ENCODE results near the gene AGPAT4.
A peak's percentile ranks its signal among the peaks of the same experiment; 100 is the strongest.

AGPAT4 gene

DNA sequence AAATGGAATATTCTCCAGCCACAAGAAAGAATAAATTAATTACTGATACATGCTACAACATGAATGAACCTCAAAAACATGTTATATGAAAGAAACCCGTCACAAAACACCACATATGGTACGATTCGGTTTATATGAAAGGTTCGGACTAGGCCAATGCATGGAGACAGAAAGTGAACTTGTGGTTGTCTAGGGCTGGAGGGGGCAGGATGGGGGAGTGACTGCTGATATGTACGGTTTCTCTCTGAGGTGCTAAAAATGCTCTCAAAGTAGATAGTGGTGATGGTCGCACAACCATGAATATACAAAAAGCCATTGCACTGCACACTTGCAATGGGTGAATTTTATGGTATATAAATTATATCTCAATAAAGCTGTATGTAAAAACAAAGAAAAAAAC is 18.3 kb downstream of the AGPAT4 start:
- DNase-seq (ENCODE audit: low spot score) = no peak

DNA sequence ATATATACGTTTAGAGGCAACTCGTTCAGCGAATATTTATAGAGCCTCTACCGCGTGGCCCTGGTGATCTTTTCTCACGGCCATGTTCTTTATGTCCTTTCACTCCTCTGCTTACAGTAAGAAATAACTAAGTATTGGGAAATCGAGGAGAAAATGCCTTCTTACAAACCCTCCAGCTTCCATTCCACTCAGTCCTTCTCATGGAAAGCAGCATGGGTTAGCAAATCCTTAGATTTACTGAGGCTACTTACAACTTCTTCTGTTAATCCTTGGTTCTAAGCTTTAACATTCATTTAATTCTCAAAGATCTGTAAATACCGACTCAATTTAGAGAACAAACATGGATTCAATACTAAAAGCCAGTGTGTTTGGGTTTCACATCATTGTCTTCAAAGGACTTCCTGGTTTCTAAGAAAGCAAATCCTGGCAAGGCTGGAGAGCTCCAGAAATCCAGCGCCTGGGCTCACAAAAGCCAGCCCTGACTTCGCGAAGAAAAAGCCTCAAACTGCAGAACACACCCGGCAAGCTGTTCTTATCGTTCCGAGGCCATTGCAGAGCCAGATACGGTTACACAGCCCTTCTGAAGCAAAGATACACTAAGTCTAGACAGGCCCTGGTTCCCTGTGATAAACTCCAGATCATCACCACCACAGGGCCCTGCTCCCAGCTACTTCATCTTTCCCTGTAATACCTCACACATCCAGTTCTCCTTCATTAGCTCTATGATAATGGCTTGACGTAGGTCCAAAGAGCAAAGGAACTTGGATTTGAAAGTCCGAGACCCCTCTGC is 19.2 kb downstream of the AGPAT4 start:
- no peak for DNase-seq (ENCODE audit: low spot score)

DNA sequence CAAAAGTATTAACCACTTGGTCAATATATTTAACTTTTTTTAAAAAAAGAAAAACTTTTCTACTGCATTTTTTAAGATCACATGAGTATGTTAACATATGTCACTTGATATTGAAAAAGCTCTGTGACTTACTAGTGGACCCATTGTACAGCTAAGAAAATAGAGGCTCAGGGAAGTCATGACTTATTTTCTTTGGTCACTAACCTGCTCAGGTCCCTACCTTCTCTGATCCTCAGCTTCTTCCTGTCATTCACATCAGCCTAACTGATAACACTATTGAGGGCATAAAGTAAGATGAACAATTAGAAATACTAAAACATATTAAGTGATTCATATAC is 19.8 kb downstream of the AGPAT4 start:
- no peak for DNase-seq (ENCODE audit: low spot score)

DNA sequence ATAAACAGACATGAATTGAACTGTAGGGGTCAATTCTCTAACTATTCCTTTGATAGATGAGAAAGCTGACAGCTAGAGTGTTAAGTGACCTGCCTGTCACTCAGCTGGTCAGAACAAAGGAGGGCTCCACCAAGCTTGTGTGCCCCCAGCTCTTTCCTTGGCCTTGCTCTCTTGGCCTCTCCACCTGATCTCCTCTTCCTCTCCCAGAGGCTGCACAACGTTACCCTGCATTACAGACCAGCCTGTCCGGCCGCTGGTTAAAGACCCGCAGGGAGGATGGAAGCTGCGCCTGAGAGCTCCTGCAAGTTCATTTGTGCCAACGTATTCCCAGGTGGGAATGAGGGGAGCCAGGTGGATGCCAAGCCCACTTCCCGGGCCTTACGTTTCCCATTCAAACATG is 22.5 kb downstream of the AGPAT4 start:
- no peak for DNase-seq (ENCODE audit: low spot score)

DNA sequence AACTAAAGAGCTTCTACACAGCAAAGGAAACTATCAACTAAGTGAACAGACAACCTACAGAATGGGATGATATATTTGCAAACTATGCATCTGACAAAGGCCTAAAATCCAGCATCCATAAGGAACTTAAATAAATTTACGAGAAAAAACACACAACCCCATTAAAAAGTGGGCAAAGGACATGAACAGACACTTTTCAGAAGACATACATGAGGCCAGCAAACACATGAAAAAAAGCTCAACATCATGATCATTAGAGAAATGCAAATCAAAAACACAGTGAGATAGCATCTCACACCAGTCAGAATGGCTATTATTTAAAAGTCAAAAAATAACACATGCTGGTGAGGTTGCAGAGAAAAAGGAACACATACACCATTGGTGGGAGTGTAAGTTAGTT is 24.5 kb downstream of the AGPAT4 start:
- DNase-seq (ENCODE audit: low spot score) = no peak

DNA sequence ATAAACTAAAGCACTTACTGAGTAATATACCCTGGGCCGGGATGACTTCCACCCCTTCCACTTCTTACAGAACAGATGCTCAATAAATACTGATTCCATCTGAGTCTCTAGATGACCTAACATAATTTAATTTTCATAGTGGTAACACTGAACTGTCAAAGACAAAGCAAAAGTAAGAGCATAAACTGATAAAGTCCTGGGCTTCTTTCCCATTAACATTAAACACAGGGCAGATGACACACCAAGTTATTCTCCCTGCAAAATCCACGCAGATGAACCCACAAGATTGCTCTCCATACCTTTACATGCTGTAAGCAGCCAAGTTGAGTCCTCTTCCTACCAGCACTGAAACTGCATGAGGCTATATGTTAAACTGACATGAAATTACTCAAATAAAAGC is 27.1 kb downstream of the AGPAT4 start:
- no peak for DNase-seq (ENCODE audit: low spot score)

DNA sequence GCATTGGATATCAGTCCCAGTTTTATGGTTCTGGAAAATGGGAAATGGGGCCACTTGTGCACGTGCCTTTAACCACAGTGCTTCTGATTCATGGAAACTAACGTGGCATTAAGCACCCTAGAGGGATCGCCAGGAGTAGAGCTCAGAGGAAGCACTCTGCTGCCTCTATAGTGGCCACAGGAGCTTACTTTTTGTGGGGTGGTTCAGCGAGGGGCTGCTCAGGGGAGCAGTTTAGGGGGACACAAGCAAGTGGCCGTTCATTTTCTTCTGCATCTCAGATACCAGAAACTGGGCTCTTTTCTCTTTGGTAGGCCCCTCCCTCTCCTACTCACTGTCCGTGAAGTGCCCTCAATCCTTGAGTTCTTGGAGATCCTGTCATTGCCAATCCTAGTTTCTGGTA is 28.5 kb downstream of the AGPAT4 start:
- DNase-seq (ENCODE audit: low spot score) = no peak

DNA sequence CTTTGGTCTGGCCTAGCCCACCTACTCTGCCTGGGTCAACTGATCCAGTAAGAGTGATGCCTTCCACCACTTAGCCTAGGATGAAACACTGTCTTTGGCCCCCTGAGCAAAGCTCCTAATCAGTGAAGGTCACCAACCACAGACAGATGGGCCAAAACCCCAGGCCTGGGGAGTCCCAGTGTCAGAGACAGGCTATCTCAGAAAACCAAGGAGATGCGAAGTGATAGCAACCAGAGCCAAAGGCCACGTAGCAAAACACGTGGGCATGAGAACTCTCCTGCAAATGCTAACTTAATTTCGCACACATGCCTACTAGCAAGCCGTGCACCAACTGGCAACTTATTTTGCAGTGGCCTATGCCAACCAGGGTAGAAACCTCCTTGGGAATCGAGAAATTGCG is 29.1 kb downstream of the AGPAT4 start:
- no peak for DNase-seq (ENCODE audit: low spot score)

DNA sequence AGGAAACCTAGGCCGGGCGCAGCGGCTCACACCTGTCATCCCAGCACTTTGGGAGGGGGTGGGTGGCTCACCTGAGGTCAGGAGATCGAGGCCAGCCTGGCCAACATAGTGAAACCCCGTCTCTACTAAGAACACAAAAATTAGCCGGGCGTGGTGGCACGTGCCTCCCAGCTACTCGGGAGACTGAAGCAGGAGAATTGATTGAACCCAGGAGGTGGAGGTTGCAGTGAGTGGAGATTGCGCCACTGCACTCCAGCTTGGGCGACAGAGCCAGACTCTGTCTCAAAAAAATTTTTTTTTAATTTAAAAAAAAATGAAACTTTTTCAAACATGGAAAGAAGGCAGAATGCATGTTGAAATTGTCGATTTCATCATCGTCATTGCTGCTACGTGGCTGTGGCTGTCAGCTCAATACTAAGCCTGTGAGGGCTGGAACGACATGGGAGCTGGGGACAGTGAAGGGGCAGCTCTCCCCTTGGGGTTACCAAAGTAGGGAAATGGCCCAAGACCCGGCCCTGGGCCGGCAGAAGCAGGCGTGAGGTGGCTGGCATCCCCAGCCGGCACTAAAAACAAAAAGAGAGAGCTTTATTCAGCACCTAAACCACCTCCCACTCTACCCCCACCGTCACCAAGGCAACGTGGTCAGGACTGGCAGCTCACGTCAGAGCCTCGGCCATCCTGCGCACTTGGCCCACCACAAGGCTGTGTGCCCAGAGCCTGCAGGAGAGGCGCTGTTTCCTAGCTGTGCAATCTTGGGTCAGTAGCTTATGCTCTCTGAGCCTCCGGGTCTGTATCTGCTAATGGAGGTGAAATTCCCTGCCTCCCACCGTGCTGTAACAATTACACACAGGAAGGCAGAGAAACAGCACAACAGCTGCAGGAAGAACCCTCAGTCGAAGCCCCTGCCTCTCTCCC is 30.8 kb downstream of the AGPAT4 start:
- no peak for DNase-seq (ENCODE audit: low spot score)

DNA sequence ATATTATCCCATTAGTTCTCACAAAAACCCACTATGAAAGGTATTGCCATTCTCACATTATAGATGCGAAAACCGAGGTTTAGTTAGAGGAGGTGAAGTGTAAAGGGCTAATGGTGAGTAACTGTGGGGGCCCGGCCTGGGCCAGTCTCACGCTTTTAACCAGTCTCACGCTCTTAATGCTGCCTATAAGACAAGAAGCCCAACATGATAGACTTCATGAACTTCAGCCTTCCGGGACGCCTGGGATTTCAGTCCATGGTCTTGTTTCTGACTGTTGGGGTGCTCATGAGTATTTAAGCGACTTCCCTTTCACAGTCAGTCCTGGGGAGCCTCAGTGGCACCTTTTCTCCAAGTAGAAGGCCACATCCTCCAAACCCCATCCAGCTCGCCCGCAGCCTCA is 31.7 kb downstream of the AGPAT4 start:
- no peak for DNase-seq (ENCODE audit: low spot score)

DNA sequence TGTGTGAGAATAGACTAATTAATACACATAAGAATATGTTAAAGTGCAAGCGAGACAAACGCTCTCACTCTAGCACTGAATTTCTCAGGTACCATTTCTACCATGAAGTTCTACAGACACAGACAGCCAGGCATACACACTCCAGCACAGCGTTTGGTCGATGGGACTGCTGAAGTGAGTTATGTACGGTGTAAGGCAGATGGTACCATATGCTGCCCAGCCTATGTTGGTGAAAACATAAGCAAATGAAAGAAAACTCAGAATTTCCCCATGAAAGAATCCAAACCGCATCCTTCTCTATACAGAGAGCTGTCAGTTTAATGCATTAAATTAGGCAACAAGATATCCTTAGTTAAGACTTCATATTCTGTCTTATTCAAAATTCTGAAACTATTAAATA is 34.9 kb downstream of the AGPAT4 start:
- DNase-seq (ENCODE audit: low spot score) = no peak

DNA sequence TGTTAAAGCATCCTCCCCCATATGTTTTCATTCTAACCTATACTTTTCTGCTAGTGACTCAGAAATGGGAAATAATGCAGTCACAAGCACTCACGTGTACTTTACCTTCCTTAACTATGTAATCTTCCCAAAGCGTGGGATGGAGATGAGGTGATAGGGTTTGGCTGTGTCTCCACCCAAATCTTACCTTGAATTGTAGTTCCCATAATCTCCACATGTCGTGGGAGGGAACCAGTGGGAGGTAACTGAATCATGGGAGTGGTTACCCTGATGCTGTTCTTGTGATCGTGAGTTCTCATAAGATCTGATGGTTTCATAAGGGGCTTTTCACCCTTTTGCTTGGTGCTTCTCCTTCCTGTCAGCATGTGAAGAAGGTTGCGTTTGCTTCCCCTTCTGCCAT is 35.4 kb downstream of the AGPAT4 start:
- DNase-seq (ENCODE audit: low spot score) = no peak

DNA sequence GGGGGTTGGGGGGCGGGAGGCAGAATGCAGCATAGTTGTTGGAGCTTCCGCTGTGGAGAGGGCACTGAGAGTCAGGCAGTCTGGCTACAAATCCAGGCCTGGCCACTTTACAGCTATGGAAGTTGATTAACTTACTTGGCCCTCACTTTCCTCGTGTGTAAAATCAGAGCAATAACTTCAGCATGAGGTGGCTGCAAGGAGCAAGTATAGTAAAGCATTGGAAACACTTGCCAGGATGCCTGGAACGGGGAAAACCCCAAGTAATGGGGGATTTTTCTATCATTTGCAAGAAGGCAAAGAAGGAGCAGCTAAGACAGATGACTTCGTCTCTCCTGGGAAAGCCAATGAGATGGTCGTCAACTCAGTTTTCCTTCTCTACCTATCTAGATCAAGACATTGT is 35.8 kb downstream of the AGPAT4 start:
- DNase-seq (ENCODE audit: low spot score) = no peak

DNA sequence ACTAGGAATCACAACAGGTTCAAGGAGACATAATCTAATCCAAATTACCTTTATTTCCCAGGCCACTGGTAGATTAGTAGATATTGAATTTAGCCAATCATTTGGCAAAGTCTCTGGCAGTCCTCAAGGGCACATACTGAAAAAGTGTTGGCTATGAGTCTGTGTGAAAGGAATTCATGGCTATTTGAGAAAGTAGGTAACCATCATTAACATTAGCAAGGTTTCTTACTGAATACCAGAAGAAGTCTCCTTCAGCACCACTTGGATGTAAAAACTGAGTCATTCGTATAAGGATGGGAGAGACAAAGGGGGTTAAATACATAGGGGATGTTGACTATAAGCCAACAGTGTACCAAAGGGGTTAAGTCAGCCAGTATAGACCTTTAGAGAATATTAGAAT is 36.7 kb downstream of the AGPAT4 start:
- DNase-seq (ENCODE audit: low spot score) = no peak

DNA sequence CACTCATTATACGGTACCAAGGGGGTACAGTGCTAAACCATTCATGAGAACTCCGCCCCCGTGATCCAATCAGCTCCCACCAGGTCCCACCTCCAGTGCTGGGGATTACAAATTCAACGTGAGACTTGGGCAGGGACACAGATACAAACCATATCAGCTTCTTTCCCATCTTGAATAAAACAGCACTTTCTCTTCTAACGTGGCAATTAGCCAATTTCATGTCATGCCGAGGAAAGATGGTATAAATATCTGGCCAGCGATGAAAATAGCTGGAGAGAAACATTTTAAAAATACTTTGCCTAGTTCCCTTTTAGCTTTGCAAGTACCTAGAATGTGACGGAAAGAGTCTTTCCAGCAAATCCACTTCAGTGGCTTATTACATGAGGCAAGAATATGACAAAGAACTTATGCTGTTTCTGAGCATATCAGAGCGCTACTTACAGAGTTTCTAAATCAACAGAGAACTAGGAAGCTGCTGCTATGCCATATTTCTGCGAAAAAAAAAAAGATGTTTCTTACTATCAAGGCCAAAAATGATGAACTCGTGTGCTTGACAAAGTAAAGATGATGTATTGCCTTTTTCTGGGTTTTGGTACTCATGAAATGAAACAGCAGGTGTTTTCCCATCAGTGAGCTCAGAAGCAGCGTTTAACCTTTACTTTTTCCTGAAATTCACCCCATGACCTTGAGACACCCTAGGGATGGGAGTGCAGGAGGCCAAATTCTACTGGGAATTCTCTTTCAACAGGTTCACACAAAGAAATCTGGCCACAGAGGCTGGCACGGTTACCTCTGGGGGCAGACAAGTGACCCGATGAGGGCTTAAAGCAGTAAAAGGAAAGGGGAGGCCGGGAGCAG is 37.9 kb downstream of the AGPAT4 start:
- DNase-seq (ENCODE audit: low spot score) = no peak

DNA sequence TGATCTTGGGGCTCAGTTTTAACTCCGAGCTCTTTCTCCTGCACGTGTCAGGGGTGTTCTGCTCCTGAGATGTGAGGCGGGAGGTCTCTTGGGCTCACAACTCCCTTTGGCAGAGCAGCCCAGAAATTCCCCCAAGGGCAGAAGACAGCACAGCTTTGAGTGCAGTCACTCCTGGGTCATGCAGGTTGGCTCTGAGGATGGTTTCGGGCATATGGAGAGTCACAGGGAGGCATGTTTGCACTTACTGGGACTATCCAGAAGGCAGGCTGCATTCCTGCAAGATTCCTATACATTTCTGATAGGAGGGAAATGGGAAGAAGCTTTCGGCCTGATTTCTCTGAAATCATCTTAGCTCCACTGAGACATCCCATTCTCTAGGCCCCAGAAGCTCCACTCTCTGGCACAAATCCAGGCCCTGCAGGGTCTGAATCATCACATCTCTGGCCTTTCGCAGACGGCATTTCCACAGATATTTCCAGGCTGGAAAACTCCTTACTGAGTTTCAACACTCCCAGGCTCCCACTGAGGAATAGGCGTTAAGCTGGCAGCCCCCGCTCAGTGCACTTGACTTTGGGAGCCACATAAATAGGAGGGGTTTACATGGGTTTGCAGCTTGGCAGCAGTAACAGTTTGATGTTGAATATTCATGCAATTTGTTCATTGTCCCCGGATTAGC is 39.7 kb downstream of the AGPAT4 start:
- peak; percentile 85 for DNase-seq (ENCODE audit: low spot score)

DNA sequence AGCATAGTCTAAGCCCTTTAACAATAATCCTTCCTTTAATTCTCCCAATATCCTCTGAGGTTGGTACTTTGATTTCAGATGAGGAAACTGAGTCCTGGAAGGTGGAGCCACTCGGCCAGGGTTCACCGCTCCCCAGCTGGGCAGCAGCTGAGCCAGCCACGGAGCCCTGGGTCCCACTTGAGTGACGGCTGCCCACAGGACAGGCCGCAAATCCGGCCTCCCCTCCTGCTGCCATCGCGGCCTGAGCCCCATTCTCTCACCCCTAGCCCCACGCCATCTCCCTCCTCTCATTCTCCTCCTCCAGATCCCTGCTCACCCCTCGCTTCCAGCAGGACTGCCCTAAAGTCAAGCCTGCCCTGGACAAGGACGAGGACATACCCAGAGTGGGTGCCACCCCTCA is 41.4 kb downstream of the AGPAT4 start:
- DNase-seq (ENCODE audit: low spot score) = no peak

DNA sequence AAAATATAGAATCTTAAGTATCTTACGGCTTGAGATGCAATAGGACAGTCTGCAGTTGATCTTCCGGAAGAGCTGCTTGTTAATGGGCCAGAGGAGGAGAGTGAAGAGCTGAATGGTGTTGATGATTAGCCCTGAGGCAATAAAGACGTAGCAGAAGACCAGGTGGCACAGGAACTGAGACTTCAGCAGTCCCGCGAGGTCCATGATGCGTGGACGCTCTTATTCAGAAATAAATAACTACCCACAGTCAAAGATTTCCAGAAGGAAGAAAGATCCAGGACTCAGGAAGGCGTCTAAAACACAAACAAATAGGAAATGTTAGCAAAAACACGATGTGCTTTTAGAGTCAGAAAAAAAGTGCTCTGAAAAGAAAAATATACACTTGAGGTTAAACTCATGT is 41.9 kb downstream of the AGPAT4 start:
- DNase-seq (ENCODE audit: low spot score) = no peak

DNA sequence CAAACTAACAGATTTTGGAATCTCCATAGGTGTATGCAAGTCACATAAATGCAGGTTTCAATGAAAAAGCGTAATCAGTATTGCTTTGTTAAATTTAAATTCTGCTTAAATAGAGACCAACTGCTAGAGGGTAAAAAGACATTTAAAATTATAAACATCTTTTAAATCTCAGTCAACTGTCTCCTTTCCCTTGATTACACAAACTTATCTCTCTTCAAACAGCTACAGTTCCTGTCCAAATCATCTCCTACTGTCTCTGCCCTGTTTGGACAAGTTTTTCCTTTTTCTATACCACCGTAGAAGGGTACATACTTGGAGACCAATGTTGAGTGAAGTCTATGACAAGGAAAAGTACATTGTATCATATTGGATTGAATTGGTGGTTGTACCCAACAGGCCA is 43.5 kb downstream of the AGPAT4 start:
- no peak for DNase-seq (ENCODE audit: low spot score)

DNA sequence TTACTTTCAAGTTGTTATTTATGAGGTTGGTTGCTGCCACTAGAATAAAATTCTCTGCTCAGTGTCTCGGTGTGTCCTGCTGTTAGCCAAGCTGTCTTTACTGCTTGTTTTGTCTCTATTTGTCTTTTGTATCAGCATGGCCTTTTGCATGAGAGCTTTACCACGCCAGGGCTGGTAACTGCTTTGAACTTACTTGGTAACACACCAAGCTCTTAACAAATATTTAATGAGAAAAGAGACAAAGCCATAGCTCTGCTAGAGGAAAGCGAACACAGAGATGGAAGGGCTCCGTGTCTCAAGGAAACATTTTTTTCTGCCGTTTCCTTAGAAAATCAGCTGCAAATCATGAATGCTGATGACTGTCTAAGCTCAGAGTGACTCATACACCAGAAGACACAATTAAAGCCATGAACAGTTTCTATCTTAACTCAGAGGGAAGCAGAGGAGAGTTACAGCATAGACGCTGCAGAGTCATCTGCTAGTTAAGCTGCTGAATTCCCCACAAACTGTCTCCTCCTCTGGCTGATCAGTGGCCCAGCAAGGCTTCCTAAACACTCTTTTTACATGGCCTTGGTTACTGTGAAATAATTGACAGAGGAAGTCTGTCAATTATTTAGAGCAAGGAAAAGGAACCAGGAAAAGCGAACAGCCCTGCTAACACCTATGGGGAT is 44.8 kb downstream of the AGPAT4 start:
- DNase-seq (ENCODE audit: low spot score) = no peak

DNA sequence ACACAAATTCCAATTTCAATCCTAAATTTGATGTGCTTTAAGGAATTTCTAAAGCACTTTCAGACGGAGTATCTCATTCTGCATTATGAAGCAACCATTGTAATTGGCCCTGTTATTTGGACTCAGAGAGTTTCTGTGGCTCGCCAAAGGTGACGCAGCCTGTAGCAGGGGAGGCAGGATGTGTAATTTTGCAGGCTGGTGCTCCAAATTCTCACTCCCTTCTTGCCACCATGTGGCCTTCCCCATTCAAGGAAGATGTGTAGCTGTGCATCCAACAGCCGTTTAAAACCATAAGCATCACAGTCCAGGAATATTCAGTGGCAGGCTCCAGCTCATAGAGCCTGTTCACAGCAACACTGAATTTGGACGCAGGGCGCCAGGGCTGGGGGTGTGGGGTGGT is 45.8 kb downstream of the AGPAT4 start:
- no peak for DNase-seq (ENCODE audit: low spot score)

Measured in globus pallidus (tissue), 1 donor.